ENCODE measurements around the gene DLG2. TPM values are rescaled to one million over a fixed set of nuclear protein-coding genes. Genes with fewer than 3 reads are reported as not detected.

The DLG2 gene
- total RNA-seq, 4 donors from 2014 or later: 37.9 to 71.5 (median 44.9) TPM

GRCh38 chr11:84634309-84634708, 992.8 kb downstream of the DLG2 start:
- H3K9me3 ChIP-seq: no peaks in the 10 kb centered on the region
- no peaks in the 10 kb centered on the region for H3K27me3 ChIP-seq
- H3K4me3 ChIP-seq: no peak overlapping the region
- no peak overlapping the region for H3K27ac ChIP-seq
- H3K4me1 ChIP-seq: no peaks in the 10 kb centered on the region
- TF ChIP-seq POLR2AphosphoS5 (IDR thresholded peaks at IDR 0.05) (no peak), POLR2A (IDR thresholded peaks at IDR 0.05) (no peak), EP300 (IDR thresholded peaks at IDR 0.05) (no peak)
- TF ChIP-seq, protein P1, sequence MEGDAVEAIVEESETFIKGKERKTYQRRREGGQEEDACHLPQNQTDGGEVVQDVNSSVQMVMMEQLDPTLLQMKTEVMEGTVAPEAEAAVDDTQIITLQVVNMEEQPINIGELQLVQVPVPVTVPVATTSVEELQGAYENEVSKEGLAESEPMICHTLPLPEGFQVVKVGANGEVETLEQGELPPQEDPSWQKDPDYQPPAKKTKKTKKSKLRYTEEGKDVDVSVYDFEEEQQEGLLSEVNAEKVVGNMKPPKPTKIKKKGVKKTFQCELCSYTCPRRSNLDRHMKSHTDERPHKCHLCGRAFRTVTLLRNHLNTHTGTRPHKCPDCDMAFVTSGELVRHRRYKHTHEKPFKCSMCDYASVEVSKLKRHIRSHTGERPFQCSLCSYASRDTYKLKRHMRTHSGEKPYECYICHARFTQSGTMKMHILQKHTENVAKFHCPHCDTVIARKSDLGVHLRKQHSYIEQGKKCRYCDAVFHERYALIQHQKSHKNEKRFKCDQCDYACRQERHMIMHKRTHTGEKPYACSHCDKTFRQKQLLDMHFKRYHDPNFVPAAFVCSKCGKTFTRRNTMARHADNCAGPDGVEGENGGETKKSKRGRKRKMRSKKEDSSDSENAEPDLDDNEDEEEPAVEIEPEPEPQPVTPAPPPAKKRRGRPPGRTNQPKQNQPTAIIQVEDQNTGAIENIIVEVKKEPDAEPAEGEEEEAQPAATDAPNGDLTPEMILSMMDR (IDR thresholded peaks at IDR 0.05): no peak
- DNase-seq (ENCODE audit: low spot score in 2 of 2): no peak
- WGBS: 56% methylated on average over 2 of the region's 2 CpGs
- H3K36me3 ChIP-seq: no peaks in the 10 kb centered on the region

DNA sequence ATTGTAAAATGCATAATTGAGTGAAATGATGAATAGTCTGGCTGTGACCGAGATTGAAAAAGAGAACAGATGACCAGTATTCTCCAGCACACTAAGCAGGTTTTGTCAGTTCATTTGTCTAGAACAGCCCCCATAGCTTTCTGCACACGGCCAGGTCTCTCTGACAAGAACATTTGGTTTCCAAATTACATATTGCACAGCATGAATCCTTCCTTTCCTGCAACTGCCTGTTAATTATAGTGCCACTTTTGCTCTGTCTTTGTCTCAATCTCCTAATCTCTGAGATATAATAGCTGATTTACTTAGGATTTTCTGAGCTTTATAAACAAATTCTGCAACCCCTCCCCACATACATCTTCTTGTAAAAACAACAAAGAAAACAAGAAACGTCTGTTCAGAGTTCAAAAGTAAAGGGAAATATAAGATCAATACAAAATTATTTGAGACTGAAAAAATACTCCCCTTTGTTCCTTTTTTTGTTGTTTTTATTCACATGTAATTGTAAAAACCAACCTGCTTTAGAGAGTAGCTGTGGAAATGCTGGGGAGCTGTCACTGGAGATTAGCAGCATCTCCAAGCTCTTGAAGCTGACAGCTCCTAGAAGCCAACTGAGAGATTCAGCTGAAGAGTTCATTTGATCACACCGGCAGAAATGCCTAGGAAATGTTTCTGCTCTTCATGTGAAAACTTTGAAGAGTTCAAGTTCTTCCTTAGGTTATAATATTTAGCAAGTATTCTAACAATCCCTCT, 998.1 kb downstream of the DLG2 start:
- H3K27me3 ChIP-seq: no peaks in the 10 kb centered on the region
- DNase-seq (ENCODE audit: low spot score in 2 of 2): no peak
- no peak overlapping the region for H3K27ac ChIP-seq
- no peak overlapping the region for H3K4me3 ChIP-seq
- WGBS: 44% methylated on average over 4 of the region's 4 CpGs
- H3K9me3 ChIP-seq: no peaks in the 10 kb centered on the region
- TF ChIP-seq POLR2AphosphoS5 (IDR thresholded peaks at IDR 0.05): no peak
- TF ChIP-seq EP300 (IDR thresholded peaks at IDR 0.05): no peak
- TF ChIP-seq POLR2A (IDR thresholded peaks at IDR 0.05): no peak
- TF ChIP-seq, protein P1 (IDR thresholded peaks at IDR 0.05): no peak
- no peaks in the 10 kb centered on the region for H3K4me1 ChIP-seq
- no peaks in the 10 kb centered on the region for H3K36me3 ChIP-seq

DNA sequence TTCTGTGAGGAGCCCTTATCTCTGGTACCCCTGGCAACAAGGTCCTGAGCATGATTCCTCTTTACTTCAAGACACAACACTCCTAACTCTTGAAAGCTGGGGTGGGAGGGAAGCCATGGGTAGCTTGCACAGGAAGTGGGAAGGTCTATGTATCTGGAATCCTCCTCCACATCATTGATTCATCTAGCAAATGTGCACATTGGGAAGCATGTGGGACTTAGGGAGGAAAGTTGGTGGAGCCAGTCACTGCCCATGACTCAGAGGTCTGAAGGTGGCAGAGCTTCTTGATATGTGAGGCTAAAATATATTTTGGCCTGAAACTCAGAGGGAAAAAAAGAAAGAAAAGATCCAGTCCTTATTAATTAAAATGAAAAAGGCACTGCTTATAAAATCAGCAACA, 1000.9 kb downstream of the DLG2 start:
- H3K27me3 ChIP-seq: no peaks in the 10 kb centered on the region
- H3K27ac ChIP-seq: no peak overlapping the region
- H3K9me3 ChIP-seq: no peaks in the 10 kb centered on the region
- no peaks in the 10 kb centered on the region for H3K4me1 ChIP-seq
- TF ChIP-seq, protein P1 (IDR thresholded peaks at IDR 0.05): no peak
- TF ChIP-seq POLR2AphosphoS5 (IDR thresholded peaks at IDR 0.05): no peak
- no peak for TF ChIP-seq POLR2A (IDR thresholded peaks at IDR 0.05)
- TF ChIP-seq EP300 (IDR thresholded peaks at IDR 0.05): no peak
- no peaks in the 10 kb centered on the region for H3K36me3 ChIP-seq
- DNase-seq (ENCODE audit: low spot score in 2 of 2): no peak
- no peak overlapping the region for H3K4me3 ChIP-seq

DNA sequence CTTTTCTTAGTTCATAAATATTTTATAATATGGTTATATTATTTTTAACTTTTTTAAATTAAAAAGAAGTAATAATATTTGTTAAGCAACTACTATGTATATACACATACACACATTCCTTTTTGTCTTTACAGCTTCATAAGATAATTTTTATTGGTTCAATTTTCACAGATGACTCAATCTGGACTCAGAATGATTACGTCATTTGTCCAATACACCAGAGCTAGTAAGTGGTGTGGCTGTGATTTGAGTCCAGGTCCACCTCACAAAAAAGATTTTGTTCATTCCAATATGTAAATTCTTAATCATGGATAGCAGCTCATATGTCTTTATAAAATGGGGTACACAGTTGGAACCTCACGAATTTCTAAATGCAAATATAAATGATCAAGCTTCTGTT, 1014.5 kb downstream of the DLG2 start:
- 76% methylated on average over 2 of the region's 2 CpGs for WGBS
- H3K36me3 ChIP-seq: no peaks in the 10 kb centered on the region
- no peaks in the 10 kb centered on the region for H3K27me3 ChIP-seq
- H3K4me3 ChIP-seq: no peak overlapping the region
- no peak for TF ChIP-seq POLR2AphosphoS5 (IDR thresholded peaks at IDR 0.05)
- TF ChIP-seq, protein P1 (IDR thresholded peaks at IDR 0.05): no peak
- no peak for TF ChIP-seq POLR2A (IDR thresholded peaks at IDR 0.05)
- no peak for TF ChIP-seq EP300 (IDR thresholded peaks at IDR 0.05)
- no peaks in the 10 kb centered on the region for H3K9me3 ChIP-seq
- no peak overlapping the region for H3K27ac ChIP-seq
- peaks cover 4% of the 10 kb centered on the region for H3K4me1 ChIP-seq
- no peak for DNase-seq (ENCODE audit: low spot score in 2 of 2)

DNA sequence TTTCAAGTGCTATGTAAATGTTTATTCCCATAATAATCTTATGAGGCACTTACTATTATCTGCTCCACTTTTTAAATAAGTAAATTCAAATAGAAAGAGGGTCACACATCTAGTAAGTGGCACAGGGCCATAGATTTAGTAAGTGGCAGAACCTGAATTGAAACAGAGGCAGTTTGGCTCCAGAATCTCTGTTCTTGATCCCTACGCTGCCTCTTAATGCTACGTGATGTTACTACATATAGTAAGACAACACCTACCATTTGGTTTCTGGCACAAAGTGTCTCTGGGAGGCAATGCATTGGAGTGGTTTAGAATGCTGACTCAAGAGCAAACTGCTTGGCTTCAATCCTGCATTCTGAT, 1018.3 kb downstream of the DLG2 start:
- Histone ChIP-seq H3K27me3 (no peaks in the 10 kb centered on the region), H3K9me3 (no peaks in the 10 kb centered on the region), H3K27ac (no peak overlapping the region), H3K4me1 (peaks cover 4% of the 10 kb centered on the region), H3K4me3 (no peak overlapping the region), H3K36me3 (no peaks in the 10 kb centered on the region)
- TF ChIP-seq POLR2A (IDR thresholded peaks at IDR 0.05) (no peak), EP300 (IDR thresholded peaks at IDR 0.05) (no peak), POLR2AphosphoS5 (IDR thresholded peaks at IDR 0.05) (no peak)
- TF ChIP-seq, protein P1 (IDR thresholded peaks at IDR 0.05): no peak
- DNase-seq (ENCODE audit: low spot score in 2 of 2): no peak
- whole genome bisulfite sequencing: 71% methylated on average over 2 of the region's 2 CpGs

All from suprapubic skin (tissue), 4 donors.